Cardiac fibroblast (primary cell): ENCODE measurements around the gene ERI3.

Source experiments
- DNase-seq, 2 donors: peaks; one replicate each; pipeline versions ENCODE4 v3.0.0 to v3.0.0-alpha.2; 2010; ENCODE audit warnings: low read depth in 2 of 2
- H3K4me3 ChIP-seq, 2 donors: replicated peaks in 1 of 2; 1 replicate in 1 of 2; 2 replicates in 1 of 2; pipeline ENCODE4 v1.5.1; 2011; ENCODE audit warnings: low read depth in 2 of 2, low read length in 2 of 2, mild to moderate bottlenecking in 2 of 2, moderate library complexity in 1 of 2
- CTCF ChIP-seq: IDR thresholded peaks from one replicate; pipeline ENCODE4 v1.5.1; 2011; ENCODE audit warnings: low read depth, mild to moderate bottlenecking, low read length, inconsistent platforms

ERI3 gene

GRCh38 chr1:44351289-44351688, 3.8 kb downstream of the ERI3 start:
- DNase-seq: no peak
- no peak for TF ChIP-seq CTCF

GRCh38 chr1:44348061-44348485, 7.0 kb downstream of the ERI3 start:
- TF ChIP-seq CTCF: no peak
- H3K4me3 ChIP-seq: no peak overlapping the region
- DNase-seq: no peak

More at GRCh38 chr1:44351289-44351688, 3.8 kb downstream of the ERI3 start:
- H3K4me3 ChIP-seq: no peak overlapping the region

- no peak for TF ChIP-seq CTCF
- peak; percentile 40 to 67 for DNase-seq
- H3K4me3 ChIP-seq: no peak overlapping the region
Observed at GRCh38 chr1:44347280-44347679, 7.8 kb downstream of the ERI3 start.

GRCh38 chr1:44346878-44347277, 8.2 kb downstream of the ERI3 start:
- no peak for TF ChIP-seq CTCF
- DNase-seq: no peak

GRCh38 chr1:44346184-44346583, 8.9 kb downstream of the ERI3 start:
- DNase-seq: no peak
- H3K4me3 ChIP-seq: no peak overlapping the region

More at GRCh38 chr1:44346878-44347277, 8.2 kb downstream of the ERI3 start:
- H3K4me3 ChIP-seq: no peak overlapping the region

GRCh38 chr1:44345187-44345775, 9.8 kb downstream of the ERI3 start:
- TF ChIP-seq CTCF: no peak
- DNase-seq: no peak
- H3K4me3 ChIP-seq: no peak overlapping the region

More at GRCh38 chr1:44346184-44346583, 8.9 kb downstream of the ERI3 start:
- TF ChIP-seq CTCF: no peak

GRCh38 chr1:44339731-44340130, 15.3 kb downstream of the ERI3 start:
- TF ChIP-seq CTCF: no peak
- DNase-seq: no peak
- H3K4me3 ChIP-seq: no peak overlapping the region
